Tibial nerve (tissue), 4 donors: ENCODE measurements around the gene TOP2B. TPM values are rescaled to one million over a fixed set of nuclear protein-coding genes. Genes with fewer than 3 reads are reported as not detected.

Experiments used
- DNase-seq, 2 donors: peaks; one replicate each; pipeline ENCODE4 v3.0.0-alpha.2; 2019; ENCODE audit warnings: low spot score in 2 of 2
- H3K27ac ChIP-seq, 4 donors: fragments of 200-600 bp; sonication (generic) in 3 of 4; one replicate each; pipeline ENCODE4 v1.5.1; 2017 to 2019; ENCODE audit warnings: mild to moderate bottlenecking in 1 of 4
- H3K27me3 ChIP-seq, 2 donors: fragments of 200-600 bp; sonication (generic) in 1 of 2; one replicate each; pipeline versions ENCODE4 v1.5.1 to v1.6.0; 2017 to 2019
- H3K36me3 ChIP-seq, 3 donors: fragments of 200-600 bp; sonication (generic); one replicate each; pipeline ENCODE4 v1.5.1; 2018 to 2019
- H3K4me1 ChIP-seq, 4 donors: fragments of 200-600 bp; sonication (generic) in 3 of 4; one replicate each; pipeline ENCODE4 v1.5.1; 2017 to 2019
- H3K4me3 ChIP-seq, 4 donors: fragments of 200-600 bp; sonication (generic) in 3 of 4; one replicate each; pipeline ENCODE4 v1.5.1; 2017 to 2019; ENCODE audit warnings: mild to moderate bottlenecking in 1 of 4, moderate library complexity in 1 of 4
- H3K9me3 ChIP-seq, 4 donors: fragments of 200-600 bp; sonication (generic) in 3 of 4; one replicate each; pipeline ENCODE4 v1.5.1; 2017 to 2019
- CTCF ChIP-seq, 5 experiments: fragments of 200-600 bp in 3 of 5; fragments of 450-650 bp in 2 of 5; sonication (generic) in 3 of 5; IDR thresholded peaks; one replicate each; pipeline ENCODE4 v1.5.1; 2016 to 2019; ENCODE audit warnings: antibody characterized with exemption in 5 of 5, mild to moderate bottlenecking in 3 of 5, moderate library complexity in 2 of 5
- EP300 ChIP-seq, 2 donors: sonication (generic); formaldehyde crosslinking; IDR thresholded peaks; one replicate each; pipeline ENCODE4 v1.6.1; 2017; ENCODE audit warnings: antibody characterized with exemption in 2 of 2, mild to moderate bottlenecking in 1 of 2
- POLR2A ChIP-seq, 2 donors: fragments of 450-650 bp; IDR thresholded peaks; one replicate each; pipeline ENCODE4 v1.6.1; 2017; ENCODE audit warnings: antibody characterized with exemption in 2 of 2, mild to moderate bottlenecking in 2 of 2, moderate library complexity in 2 of 2
- whole genome bisulfite sequencing, 2 donors: methylation state at CpG; one replicate each; pipeline ENCODE4 v1.1.5; 2018; 5-methylcytosine and 5-hydroxymethylcytosine counted together
- total RNA-seq, 4 donors: library from RNA; depleted of rRNA; stranded (reverse); fragments of >200 nt; gene quantifications; one replicate each; pipeline ENCODE4 v1.1.0, GENCODE V29; 2016

The TOP2B gene
- total RNA-seq, 4 donors from 2014 or later, result 85.3 to 121 (median 99.3) TPM

DNA sequence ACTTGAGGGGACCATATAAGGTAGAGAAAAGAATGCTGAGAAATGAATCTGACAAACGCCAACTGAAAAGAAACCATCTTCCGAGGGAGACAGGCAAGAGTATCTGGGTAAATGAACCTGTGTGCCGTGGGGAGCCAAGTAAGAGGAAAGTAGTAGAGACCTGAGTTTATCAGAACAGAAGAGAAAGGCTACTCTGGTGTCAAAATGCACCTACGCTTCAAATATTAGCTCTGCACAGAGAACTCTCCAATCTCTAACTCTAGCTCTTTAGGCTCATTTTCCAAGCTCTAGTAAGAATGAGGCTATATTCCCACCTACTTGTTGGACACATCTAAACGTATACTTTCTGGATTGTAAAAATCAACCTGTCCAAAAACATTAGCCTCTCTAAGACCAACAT lies 53.5 kb downstream of the TOP2B start:
- Histone ChIP-seq H3K36me3 (peaks cover 0 to 93% (median 3%) of the 10 kb centered on the region in 3 donors), H3K9me3 (no peaks in the 10 kb centered on the region), H3K27me3 (no peaks in the 10 kb centered on the region), H3K4me1 (no peaks in the 10 kb centered on the region), H3K4me3 (no peak overlapping the region), H3K27ac (no peak overlapping the region)
- no peak for DNase-seq
- WGBS, 2 donors, result 93 to 94% methylated on average over 5 of the region's 5 CpGs
- TF ChIP-seq CTCF (IDR thresholded peaks at IDR 0.05) (no peak), EP300 (IDR thresholded peaks at IDR 0.05) (no peak), POLR2A (IDR thresholded peaks at IDR 0.05) (no peak)

GRCh38 chr3:25610779-25611178 lies 53.9 kb downstream of the TOP2B start:
- TF ChIP-seq POLR2A (IDR thresholded peaks at IDR 0.05), result no peak
- no peak for DNase-seq
- no peaks in the 10 kb centered on the region for H3K4me1 ChIP-seq
- H3K36me3 ChIP-seq, result peaks cover 0 to 97% (median 3%) of the 10 kb centered on the region in 3 donors
- no peak overlapping the region for H3K27ac ChIP-seq
- no peak overlapping the region for H3K4me3 ChIP-seq
- no peaks in the 10 kb centered on the region for H3K9me3 ChIP-seq
- no peaks in the 10 kb centered on the region for H3K27me3 ChIP-seq

- peaks cover 0 to 2% (median 0%) of the 10 kb centered on the region in 4 donors for H3K4me1 ChIP-seq
- DNase-seq, result no peak
- H3K9me3 ChIP-seq, result no peaks in the 10 kb centered on the region
- H3K4me3 ChIP-seq, result no peak overlapping the region
- TF ChIP-seq POLR2A (IDR thresholded peaks at IDR 0.05) (no peak), EP300 (IDR thresholded peaks at IDR 0.05) (no peak), CTCF (IDR thresholded peaks at IDR 0.05) (no peak)
- H3K27ac ChIP-seq, result no peak overlapping the region
- H3K36me3 ChIP-seq, result peaks cover 0 to 99% (median 3%) of the 10 kb centered on the region in 3 donors
- H3K27me3 ChIP-seq, result no peaks in the 10 kb centered on the region
- WGBS, 2 donors, result 92 to 100% methylated on average over 1 of the region's 1 CpG
Observed at GRCh38 chr3:25610167-25610566, 54.5 kb downstream of the TOP2B start.

GRCh38 chr3:25604107-25604805 lies 60.5 kb downstream of the TOP2B start:
- H3K4me3 ChIP-seq, result no peak overlapping the region
- peaks cover 0 to 66% (median 8%) of the 10 kb centered on the region in 3 donors for H3K36me3 ChIP-seq
- H3K9me3 ChIP-seq, result no peaks in the 10 kb centered on the region
- no peaks in the 10 kb centered on the region for H3K27me3 ChIP-seq
- peak overlapping the region in 1 of 4 donors; percentile 31 for H3K27ac ChIP-seq
- no peak for DNase-seq
- WGBS, 2 donors, result 57 to 63% methylated on average over 5 of the region's 5 CpGs
- TF ChIP-seq CTCF (IDR thresholded peaks at IDR 0.05) (no peak), EP300 (IDR thresholded peaks at IDR 0.05) (no peak), POLR2A (IDR thresholded peaks at IDR 0.05) (no peak)
- peaks cover 0 to 19% (median 0%) of the 10 kb centered on the region in 4 donors for H3K4me1 ChIP-seq

DNA sequence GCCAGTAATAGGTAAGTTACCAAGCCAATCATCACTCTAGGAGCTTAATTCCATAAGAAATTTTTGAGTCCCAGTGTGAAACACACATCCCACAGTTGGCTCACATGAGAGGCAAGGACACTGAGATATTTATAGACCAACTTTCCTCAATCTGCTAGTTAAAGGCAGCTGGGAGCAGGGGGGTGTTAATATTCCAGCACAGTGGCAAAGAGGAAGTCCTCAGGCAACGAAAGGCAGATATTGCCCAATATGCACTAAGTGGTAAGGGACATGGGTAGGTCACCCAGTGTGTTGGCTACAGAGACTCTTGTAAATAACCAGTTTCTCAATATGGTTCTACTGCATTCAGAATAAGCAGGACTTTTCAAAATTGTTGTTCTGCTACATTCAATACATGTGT lies 61.0 kb downstream of the TOP2B start:
- peak in 1 of 2 donors; percentile 22 for DNase-seq
- Histone ChIP-seq H3K4me3 (no peak overlapping the region), H3K27me3 (no peaks in the 10 kb centered on the region), H3K36me3 (peaks cover 0 to 65% (median 8%) of the 10 kb centered on the region in 3 donors), H3K4me1 (peaks cover 0 to 19% (median 0%) of the 10 kb centered on the region in 4 donors), H3K27ac (peak overlapping the region in 1 of 4 donors; percentile 31), H3K9me3 (no peaks in the 10 kb centered on the region)
- TF ChIP-seq EP300 (IDR thresholded peaks at IDR 0.05), result peak in 1 of 2 donors; percentile 47
- TF ChIP-seq POLR2A (IDR thresholded peaks at IDR 0.05), result no peak
- 30 to 45% methylated on average over 1 of the region's 1 CpG for WGBS, 2 donors

DNA sequence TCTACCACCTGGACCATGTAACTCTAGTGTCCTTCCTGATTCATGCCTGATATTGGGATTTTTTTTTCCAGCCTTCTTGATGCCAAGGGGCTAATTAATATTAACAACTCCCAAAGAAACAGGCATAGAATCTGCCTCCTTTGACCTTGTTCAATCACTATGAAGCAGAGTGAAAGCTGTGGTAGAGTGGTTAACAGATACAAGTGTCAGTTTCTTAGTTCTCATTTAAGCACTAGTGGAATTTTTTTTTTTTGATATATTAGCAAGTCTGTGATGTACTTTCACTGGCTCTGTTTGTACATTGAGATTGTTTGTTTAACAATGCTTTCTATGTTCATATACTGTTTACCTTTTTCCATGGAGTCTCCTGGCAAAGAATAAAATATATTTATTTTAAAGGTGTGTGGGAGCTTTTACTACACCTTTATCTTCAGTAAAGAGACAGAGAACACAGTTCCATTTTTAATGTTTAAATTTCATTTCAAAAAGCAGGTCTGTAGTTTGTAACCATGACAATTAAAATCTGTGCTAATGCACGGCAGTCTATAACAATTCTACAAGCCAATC lies 67.1 kb downstream of the TOP2B start:
- 68 to 71% methylated on average over 1 of the region's 1 CpG for WGBS, 2 donors
- H3K9me3 ChIP-seq, result no peaks in the 10 kb centered on the region
- TF ChIP-seq CTCF (IDR thresholded peaks at IDR 0.05) (no peak), EP300 (IDR thresholded peaks at IDR 0.05) (no peak), POLR2A (IDR thresholded peaks at IDR 0.05) (no peak)
- H3K27ac ChIP-seq, result no peak overlapping the region
- no peaks in the 10 kb centered on the region for H3K27me3 ChIP-seq
- H3K4me3 ChIP-seq, result no peak overlapping the region
- H3K36me3 ChIP-seq, result peaks cover 0 to 48% (median 8%) of the 10 kb centered on the region in 3 donors
- H3K4me1 ChIP-seq, result peaks cover 0 to 26% (median 10%) of the 10 kb centered on the region in 4 donors
- DNase-seq, result no peak
